SU-DHL-6 (cell line): ENCODE data around the gene CR1L.

Experiments used
- EZH2phosphoT487 ChIP-seq: fragments of 200-600 bp; sonication (generic), shearing (Covaris generic); conservative IDR thresholded peaks from 2 replicates; pipeline ENCODE4 v1.6.1; 2018; ENCODE audit warnings: mild to moderate bottlenecking, antibody characterized with exemption, low read length, moderate library complexity, mixed read lengths
- TF ChIP-seq, protein P1 (sequence below): fragments of 200-600 bp; sonication (generic); IDR thresholded peaks from one replicate; pipeline ENCODE4 v1.5.1; 2017; ENCODE audit warnings: antibody characterized with exemption, mild to moderate bottlenecking, low read length, moderate library complexity; ENCODE audit not compliant: insufficient read depth, poor library complexity, severe bottlenecking

DNA sequence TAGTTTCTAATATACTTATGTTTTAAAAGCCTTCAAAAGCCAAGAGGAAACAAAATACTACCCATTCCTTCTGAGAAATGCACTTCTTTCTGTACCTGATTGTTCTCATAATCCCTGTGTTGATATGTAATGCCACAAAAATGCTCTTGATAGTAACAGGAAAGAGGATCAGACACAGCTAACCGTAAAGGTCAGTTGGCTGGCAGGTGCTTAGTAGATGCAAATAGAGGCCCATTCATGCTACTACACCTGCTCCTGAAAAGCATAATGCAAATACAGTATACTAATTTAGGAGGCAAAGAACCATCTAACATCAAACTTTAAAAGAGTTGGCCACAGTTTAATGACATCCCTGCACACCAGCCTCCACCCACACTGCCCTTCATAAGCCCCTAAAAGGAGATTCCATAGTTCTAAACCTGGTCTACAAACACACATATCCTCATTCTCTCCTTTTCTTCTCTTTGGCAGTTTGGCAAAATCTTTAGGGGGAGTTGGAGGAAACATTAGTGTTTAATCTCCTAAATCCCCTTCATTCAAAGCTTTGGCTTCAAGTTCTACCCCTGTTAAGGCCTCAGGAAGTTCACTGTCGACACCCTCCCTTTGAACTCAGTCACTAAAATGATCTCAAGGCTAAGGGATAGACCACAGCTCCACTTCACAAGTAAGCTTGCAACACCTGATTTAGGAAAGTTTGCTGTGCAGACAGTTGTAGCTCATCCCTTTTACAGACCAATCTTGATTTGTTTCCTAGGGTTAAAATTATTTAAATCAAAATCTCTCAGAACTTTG is 104.0 kb downstream of the CR1L start:
- TF ChIP-seq, protein P1, sequence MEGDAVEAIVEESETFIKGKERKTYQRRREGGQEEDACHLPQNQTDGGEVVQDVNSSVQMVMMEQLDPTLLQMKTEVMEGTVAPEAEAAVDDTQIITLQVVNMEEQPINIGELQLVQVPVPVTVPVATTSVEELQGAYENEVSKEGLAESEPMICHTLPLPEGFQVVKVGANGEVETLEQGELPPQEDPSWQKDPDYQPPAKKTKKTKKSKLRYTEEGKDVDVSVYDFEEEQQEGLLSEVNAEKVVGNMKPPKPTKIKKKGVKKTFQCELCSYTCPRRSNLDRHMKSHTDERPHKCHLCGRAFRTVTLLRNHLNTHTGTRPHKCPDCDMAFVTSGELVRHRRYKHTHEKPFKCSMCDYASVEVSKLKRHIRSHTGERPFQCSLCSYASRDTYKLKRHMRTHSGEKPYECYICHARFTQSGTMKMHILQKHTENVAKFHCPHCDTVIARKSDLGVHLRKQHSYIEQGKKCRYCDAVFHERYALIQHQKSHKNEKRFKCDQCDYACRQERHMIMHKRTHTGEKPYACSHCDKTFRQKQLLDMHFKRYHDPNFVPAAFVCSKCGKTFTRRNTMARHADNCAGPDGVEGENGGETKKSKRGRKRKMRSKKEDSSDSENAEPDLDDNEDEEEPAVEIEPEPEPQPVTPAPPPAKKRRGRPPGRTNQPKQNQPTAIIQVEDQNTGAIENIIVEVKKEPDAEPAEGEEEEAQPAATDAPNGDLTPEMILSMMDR: no peak
- no peak for TF ChIP-seq EZH2phosphoT487
